NCI-H2029 (cell line): ENCODE measurements around the gene BACE2.

Source experiments
- DNase-seq: peaks from one replicate; lab custom pipeline; 2025; lab: John Stamatoyannopoulos, UW

Gene BACE2

GRCh38 chr21:41322496-41323382 lies 154.8 kb downstream of the BACE2 start:
- no peak for DNase-seq

- no peak for DNase-seq
These were observed 157.4 kb downstream of the BACE2 start for GRCh38 chr21:41325138-41325912.

- DNase-seq = no peak
These were observed 158.6 kb downstream of the BACE2 start for GRCh38 chr21:41326414-41327080.

DNA sequence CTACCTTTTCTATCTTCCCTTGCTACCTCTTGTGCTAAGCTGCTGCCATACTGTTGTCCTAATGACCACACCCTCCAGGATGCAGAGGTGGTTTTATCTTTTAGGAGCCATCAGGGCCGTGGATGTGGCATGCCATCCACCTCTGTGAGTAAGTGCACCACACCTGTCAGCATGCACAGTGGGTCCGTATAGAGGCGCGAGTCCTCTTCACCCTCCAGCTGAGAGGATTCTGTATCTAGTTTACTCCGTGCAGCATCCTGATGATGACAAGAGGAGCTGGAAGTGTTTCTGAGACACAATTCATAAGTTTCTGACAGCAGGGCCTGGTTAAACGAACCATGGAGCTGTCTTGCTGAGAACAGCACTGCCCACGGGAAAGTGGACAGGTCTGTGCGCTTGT lies 159.8 kb downstream of the BACE2 start:
- no peak for DNase-seq

- no peak for DNase-seq
These were observed 161.0 kb downstream of the BACE2 start for GRCh38 chr21:41328660-41329607.
